ENCODE measurements around the gene EIF4E2.
"Not testable (repeated sequence)": the region's sequence is repeated elsewhere in the genome, so short reads cannot be mapped to it uniquely, and the experiment has no call there.

Gene EIF4E2

GRCh38 chr2:232569541-232569940 lies 19.1 kb downstream of the EIF4E2 start:
- no peak for DNase-seq (ENCODE audit: low read depth in 1 of 2, low spot score in 1 of 2)
- in situ Hi-C loops (cut with HindIII; ENCODE audit: low pct_unique_long_range_greater_than_20kb, low sequenced_read_pairs), result no loop called here
- no peak for TF ChIP-seq JUND (IDR thresholded peaks at IDR 0.05; ENCODE audit: low read depth)

GRCh38 chr2:232570481-232570880 lies 20.0 kb downstream of the EIF4E2 start:
- DNase-seq (ENCODE audit: low read depth in 1 of 2, low spot score in 1 of 2), result not testable (repeated sequence)

GRCh38 chr2:232571026-232571474 lies 20.6 kb downstream of the EIF4E2 start:
- no peak for TF ChIP-seq JUND (IDR thresholded peaks at IDR 0.05; ENCODE audit: low read depth)
- in situ Hi-C loops (cut with HindIII; ENCODE audit: low pct_unique_long_range_greater_than_20kb, low sequenced_read_pairs), result no loop called here
- no peak for DNase-seq (ENCODE audit: low read depth in 1 of 2, low spot score in 1 of 2)

More at GRCh38 chr2:232570481-232570880, 20.0 kb downstream of the EIF4E2 start:
- in situ Hi-C loops (cut with HindIII; ENCODE audit: low pct_unique_long_range_greater_than_20kb, low sequenced_read_pairs), result not testable (repeated sequence)

- no peak for DNase-seq (ENCODE audit: low read depth in 1 of 2, low spot score in 1 of 2)
- in situ Hi-C loops (cut with HindIII; ENCODE audit: low pct_unique_long_range_greater_than_20kb, low sequenced_read_pairs), result no loop called here
- TF ChIP-seq JUND (IDR thresholded peaks at IDR 0.05; ENCODE audit: low read depth), result no peak
Measured at GRCh38 chr2:232573042-232573441, 22.6 kb downstream of the EIF4E2 start.

GRCh38 chr2:232573771-232574435 lies 23.4 kb downstream of the EIF4E2 start:
- in situ Hi-C loops (cut with HindIII; ENCODE audit: low pct_unique_long_range_greater_than_20kb, low sequenced_read_pairs), result no loop called here
- DNase-seq (ENCODE audit: low read depth in 1 of 2, low spot score in 1 of 2), result no peak
- no peak for TF ChIP-seq JUND (IDR thresholded peaks at IDR 0.05; ENCODE audit: low read depth)

- no peak for TF ChIP-seq JUND (IDR thresholded peaks at IDR 0.05; ENCODE audit: low read depth)
- in situ Hi-C loops (cut with HindIII; ENCODE audit: low pct_unique_long_range_greater_than_20kb, low sequenced_read_pairs), result no loop called here
- no peak for DNase-seq (ENCODE audit: low read depth in 1 of 2, low spot score in 1 of 2)
Measured at GRCh38 chr2:232574674-232575403, 24.4 kb downstream of the EIF4E2 start.

DNA sequence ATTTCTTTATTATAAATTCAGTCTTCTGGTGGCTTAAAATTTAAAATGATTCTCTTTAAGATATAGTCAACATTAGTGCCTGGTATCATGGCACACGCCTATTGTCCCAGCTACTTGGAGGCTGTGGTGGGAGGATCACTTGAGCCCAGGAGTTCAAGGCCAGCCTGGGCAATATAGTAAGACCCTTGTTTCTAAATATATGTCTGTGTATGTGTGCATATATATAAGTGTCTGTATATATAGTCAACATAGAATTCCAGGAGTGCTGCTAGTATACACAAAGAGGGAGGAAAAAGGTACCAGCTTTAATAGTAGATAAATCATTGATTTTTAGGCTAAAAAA lies 24.9 kb downstream of the EIF4E2 start:
- no peak for DNase-seq (ENCODE audit: low read depth in 1 of 2, low spot score in 1 of 2)
- in situ Hi-C loops (cut with HindIII; ENCODE audit: low pct_unique_long_range_greater_than_20kb, low sequenced_read_pairs), result no loop called here
- TF ChIP-seq JUND (IDR thresholded peaks at IDR 0.05; ENCODE audit: low read depth), result no peak

- in situ Hi-C loops (cut with HindIII; ENCODE audit: low pct_unique_long_range_greater_than_20kb, low sequenced_read_pairs), result no loop called here
- no peak for DNase-seq (ENCODE audit: low read depth in 1 of 2, low spot score in 1 of 2)
- no peak for TF ChIP-seq JUND (IDR thresholded peaks at IDR 0.05; ENCODE audit: low read depth)
Measured at GRCh38 chr2:232576995-232577394, 26.5 kb downstream of the EIF4E2 start.

DNA sequence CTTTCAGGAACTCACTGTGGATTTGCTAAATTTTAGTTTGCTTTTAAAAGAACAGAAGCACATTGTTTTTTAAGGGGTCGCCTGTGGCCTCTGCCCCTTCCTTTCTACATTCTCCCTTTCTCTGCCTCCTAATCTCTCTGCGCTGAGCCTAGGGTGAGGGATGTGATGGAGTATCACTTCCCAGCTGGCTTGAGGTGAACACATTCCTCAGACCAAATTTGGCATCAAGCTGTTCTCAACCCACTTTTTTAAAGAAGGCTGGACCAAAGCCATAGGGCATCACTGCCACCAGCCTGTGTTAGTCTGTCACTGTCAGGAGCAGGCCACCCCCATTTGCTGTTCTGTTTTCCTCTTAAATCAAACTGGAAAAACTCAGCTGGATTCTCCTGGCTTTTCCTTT lies 27.4 kb downstream of the EIF4E2 start:
- no peak for TF ChIP-seq JUND (IDR thresholded peaks at IDR 0.05; ENCODE audit: low read depth)
- in situ Hi-C loops (cut with HindIII; ENCODE audit: low pct_unique_long_range_greater_than_20kb, low sequenced_read_pairs), result no loop called here
- DNase-seq (ENCODE audit: low read depth in 1 of 2, low spot score in 1 of 2), result no peak

DNA sequence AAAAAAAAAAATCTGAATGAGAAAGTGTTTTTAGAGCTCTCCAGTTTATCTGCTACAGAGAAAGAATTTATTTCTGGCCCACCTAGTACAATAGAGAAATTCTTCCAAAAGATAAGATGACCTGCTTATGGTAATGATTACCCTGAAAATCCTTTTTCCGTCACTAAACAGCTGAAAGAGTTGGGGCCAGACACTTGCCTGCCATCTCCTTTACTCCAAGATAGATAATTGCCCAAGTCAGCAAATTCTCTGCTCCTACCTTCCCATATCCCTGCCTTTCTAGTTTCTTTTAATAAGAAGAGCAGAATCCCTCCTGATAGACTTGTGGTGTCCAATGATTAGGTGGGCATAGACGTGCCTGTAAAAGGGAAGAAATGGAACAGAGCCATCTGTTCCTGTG lies 28.1 kb downstream of the EIF4E2 start:
- no peak for TF ChIP-seq JUND (IDR thresholded peaks at IDR 0.05; ENCODE audit: low read depth)

GRCh38 chr2:232580648-232580981 lies 30.1 kb downstream of the EIF4E2 start:
- no peak for TF ChIP-seq JUND (IDR thresholded peaks at IDR 0.05; ENCODE audit: low read depth)
- DNase-seq (ENCODE audit: low read depth in 1 of 2, low spot score in 1 of 2), result no peak
- in situ Hi-C loops (cut with HindIII; ENCODE audit: low pct_unique_long_range_greater_than_20kb, low sequenced_read_pairs), result no loop called here

More for the DNA sequence above, 28.1 kb downstream of the EIF4E2 start:
- in situ Hi-C loops (cut with HindIII; ENCODE audit: low pct_unique_long_range_greater_than_20kb, low sequenced_read_pairs), result no loop called here
- DNase-seq (ENCODE audit: low read depth in 1 of 2, low spot score in 1 of 2), result no peak

DNA sequence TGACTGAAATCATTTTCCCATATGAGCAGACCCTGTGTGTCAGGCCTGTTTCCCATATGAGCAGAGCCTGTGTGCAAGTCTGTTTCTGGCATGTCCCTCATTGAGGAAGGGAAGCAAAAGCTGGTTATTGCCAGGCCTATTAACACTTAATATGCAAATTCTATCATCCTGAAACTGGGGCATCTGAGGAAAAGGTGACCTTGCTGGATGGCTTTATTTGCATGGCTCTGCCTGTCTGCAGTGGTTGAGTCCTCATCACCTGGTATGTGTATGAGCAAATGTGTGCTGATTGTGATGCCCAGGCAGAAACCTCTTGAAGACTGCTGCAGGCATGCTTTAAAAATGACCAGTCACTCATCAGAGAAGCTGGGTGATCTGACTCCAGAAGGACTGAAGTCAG lies 31.2 kb downstream of the EIF4E2 start:
- TF ChIP-seq JUND (IDR thresholded peaks at IDR 0.05; ENCODE audit: low read depth), result no peak

DNA sequence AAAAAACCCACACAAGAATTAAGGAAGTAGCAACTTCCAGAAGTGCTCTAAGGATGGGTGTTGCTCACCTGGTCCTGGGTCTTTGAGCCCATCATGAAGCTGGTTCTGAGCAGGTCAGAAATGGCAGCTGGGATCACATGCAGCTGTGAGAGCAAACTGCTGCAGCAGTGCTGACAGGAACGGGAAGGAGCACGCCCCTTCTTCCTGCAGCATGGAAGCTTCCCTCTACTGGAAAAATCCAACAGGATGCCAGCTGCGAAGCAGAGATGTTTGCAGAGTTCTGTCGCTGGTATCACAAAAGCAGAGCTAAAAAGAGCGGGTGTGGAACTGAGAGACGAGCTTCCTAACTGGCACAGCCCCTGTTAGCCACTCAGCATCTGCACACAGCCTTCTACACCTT lies 33.7 kb downstream of the EIF4E2 start:
- DNase-seq (ENCODE audit: low read depth in 1 of 2, low spot score in 1 of 2), result no peak
- in situ Hi-C loops (cut with HindIII; ENCODE audit: low pct_unique_long_range_greater_than_20kb, low sequenced_read_pairs), result no loop called here
- no peak for TF ChIP-seq JUND (IDR thresholded peaks at IDR 0.05; ENCODE audit: low read depth)

More for the DNA sequence above, 31.2 kb downstream of the EIF4E2 start:
- in situ Hi-C loops (cut with HindIII; ENCODE audit: low pct_unique_long_range_greater_than_20kb, low sequenced_read_pairs), result no loop called here
- no peak for DNase-seq (ENCODE audit: low read depth in 1 of 2, low spot score in 1 of 2)

Measured in T47D (cell line).